Left kidney (tissue), 2 donors: ENCODE measurements around the gene PNPO. TPM values are rescaled to one million over a fixed set of nuclear protein-coding genes. Genes with fewer than 3 reads are reported as not detected.
A peak's percentile ranks its signal among the peaks of the same experiment; 100 is the strongest.

ENCODE experiments used
- DNase-seq: peaks from one replicate; pipeline ENCODE4 v3.0.0-alpha.2; 2013
- polyA plus RNA-seq: library from polyadenylated mRNA; unstranded; fragments of 120-200 nt; gene quantifications from one replicate; pipeline ENCODE4 v1.2.1, GENCODE V29; 2013; ENCODE audit not compliant: insufficient read length

PNPO gene
- polyA plus RNA-seq, 1 donor = 21.4 TPM

GRCh38 chr17:47948706-47949196, 7.4 kb downstream of the PNPO start:
- DNase-seq = no peak

GRCh38 chr17:47949197-47949759, 7.9 kb downstream of the PNPO start:
- DNase-seq = peak; percentile 84

- no peak for DNase-seq
These were observed 8.6 kb downstream of the PNPO start for GRCh38 chr17:47949946-47950345.

GRCh38 chr17:47950448-47950847, 9.1 kb downstream of the PNPO start:
- DNase-seq = no peak

GRCh38 chr17:47952171-47953021, 11.0 kb downstream of the PNPO start:
- no peak for DNase-seq

- DNase-seq = no peak
These were observed 12.5 kb downstream of the PNPO start for GRCh38 chr17:47953909-47954308.

GRCh38 chr17:47955497-47956461, 14.4 kb downstream of the PNPO start:
- no peak for DNase-seq

GRCh38 chr17:47956791-47957590, 15.6 kb downstream of the PNPO start:
- DNase-seq = no peak

GRCh38 chr17:47957591-47958490, 16.5 kb downstream of the PNPO start, which contains the start of gene PRR15L:
Gene PRR15L, minus strand, starts transcription at chr17:47957883. Its CDS starts 4,649 bp downstream, at chr17:47953234.
- peak; percentile 50 for DNase-seq

GRCh38 chr17:47959825-47960655, 18.7 kb downstream of the PNPO start:
- DNase-seq = no peak

- no peak for DNase-seq
These were observed 20.0 kb downstream of the PNPO start for GRCh38 chr17:47961406-47961805.

- DNase-seq = no peak
These were observed 21.5 kb downstream of the PNPO start for GRCh38 chr17:47962901-47963300.

- no peak for DNase-seq
These were observed 23.5 kb downstream of the PNPO start for GRCh38 chr17:47964856-47965255.

- no peak for DNase-seq
These were observed 24.7 kb downstream of the PNPO start for GRCh38 chr17:47966079-47966519.

- no peak for DNase-seq
These were observed 26.4 kb downstream of the PNPO start for GRCh38 chr17:47967607-47968252.

GRCh38 chr17:47968836-47969235, 27.5 kb downstream of the PNPO start:
- DNase-seq = no peak

- no peak for DNase-seq
These were observed 28.8 kb downstream of the PNPO start for GRCh38 chr17:47969930-47970724.
